ENCODE data around the gene FAM117A.
A peak's percentile ranks its signal among the peaks of the same experiment; 100 is the strongest.
"Not testable (repeated sequence)": the region's sequence is repeated elsewhere in the genome, so short reads cannot be mapped to it uniquely, and the experiment has no call there.

FAM117A gene

DNA sequence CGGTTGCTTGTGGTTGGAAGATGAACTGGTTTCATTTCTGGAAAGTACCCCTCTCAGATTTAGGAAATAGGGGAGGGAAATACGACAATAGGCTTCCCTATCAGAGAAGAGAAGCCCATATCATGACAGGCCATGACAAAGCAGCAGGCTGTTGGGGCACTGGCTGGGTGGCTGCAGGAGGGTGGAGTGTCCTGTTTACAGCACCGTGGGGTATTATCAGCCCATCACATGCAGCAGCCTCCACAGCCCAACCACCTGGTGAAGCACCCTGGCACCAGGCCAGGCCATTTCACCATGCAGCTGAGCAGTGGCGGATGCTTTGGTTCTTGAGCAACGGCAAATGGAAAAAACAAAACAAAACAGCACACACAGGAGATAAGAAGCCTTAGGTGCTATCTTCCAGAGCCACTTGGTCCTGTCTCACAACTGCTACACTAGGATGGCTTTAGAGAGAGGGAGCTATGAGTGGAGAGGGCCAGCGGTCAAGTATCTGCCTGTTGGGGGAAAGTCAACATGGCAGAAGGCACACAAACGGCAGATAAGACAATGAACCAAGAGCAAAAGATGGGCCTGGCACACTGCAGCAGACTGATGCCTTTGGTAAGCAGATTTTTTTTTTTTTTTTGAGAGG lies 24.2 kb downstream of the FAM117A start:
- DNase-seq (ENCODE audit: low read depth), result no peak

DNA sequence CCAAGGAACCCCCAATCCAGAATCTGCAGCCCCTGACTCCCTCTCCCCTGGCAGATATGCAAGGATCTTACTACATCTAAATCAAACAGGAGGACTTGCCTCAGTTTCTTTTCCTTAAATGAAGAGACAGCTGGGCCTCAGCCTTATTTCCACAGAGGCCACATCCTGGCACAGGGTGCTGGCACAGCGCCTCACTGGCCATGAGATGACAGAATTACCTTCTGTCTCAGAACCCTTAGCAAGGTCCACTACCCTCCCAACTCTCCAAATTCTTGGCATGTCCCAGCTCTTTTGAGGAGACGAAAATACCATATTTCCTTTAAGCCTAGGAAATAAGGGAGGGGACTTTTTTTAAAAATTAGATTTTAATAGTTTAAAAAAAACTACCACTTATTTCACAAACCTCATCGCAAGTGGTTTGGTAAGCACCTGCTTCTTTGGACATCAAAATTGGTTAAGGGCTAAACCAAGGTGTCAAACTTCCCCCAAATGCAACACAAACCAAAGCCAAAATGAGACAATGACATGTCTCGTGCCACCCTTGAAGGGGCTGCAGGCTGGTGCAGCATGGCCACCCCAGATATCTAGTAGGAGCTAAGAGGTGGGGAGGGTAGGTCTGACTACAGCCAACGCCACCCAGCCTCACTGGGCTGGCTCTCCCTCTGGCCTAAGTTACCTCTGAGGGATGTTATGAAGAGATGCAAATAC lies 25.3 kb downstream of the FAM117A start:
- DNase-seq (ENCODE audit: low read depth), result no peak

DNA sequence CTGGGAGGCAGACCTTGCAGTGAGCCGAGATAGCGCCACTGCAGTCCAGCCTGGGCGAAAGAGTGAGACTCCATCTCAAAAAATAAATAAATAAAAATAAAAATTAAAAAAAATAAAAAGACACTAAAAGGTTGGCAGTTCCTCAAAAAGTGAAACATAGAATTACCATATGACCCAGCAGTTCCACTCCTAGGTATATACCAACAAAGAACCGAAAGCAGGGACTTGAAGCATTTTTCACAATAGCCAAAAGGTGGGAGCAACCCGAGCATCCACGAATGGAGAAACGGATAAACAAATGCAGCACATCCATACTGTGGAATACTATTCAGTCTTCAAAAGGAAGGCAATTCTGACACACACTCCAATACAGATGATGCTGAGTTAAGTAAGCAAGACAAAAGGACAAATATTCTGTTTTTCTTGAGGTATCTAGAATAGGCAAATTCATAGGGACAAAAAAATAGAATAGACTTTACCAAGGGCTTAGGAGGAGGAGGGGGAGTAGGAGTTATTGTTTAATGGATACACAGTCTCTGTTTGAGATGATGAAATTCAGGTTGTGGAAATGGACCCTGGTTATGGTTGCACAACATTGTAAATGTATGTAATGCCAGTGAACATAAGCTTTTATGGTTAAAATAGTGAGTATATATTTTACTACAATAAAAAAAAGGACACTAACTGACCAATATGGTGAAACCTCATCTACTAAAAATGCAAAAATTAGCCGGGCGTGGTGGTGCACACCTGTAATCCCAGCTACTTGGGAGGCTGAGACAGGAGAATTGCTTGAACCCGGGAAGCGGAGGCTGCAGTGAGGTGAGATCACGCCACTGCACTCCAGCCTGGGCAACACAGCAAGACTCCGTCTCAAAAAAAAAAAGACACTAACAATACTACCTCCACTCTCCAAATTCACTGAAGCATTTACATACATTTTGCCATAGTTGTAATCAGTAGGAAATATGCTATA lies 29.1 kb downstream of the FAM117A start:
- no peak for DNase-seq (ENCODE audit: low read depth)

DNA sequence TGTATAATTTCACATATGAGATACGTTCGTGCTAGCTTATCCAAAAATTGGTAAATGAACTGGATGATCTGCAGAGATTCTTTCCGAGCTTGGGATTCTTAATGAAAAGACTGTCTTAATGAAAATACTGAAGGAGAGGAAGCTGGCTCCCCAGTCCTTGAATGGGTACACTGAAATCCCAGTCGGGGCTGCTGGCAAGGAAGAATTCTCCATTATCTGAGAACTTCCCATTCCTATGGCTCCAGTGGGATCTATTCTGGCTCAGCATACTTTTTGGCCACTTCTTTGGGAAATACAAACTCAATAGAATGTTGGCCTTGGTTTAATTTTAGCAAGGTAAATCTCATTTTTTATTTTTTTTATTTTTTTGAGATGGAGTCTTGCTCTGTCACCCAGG lies 32.5 kb downstream of the FAM117A start:
- DNase-seq (ENCODE audit: low read depth), result no peak

DNA sequence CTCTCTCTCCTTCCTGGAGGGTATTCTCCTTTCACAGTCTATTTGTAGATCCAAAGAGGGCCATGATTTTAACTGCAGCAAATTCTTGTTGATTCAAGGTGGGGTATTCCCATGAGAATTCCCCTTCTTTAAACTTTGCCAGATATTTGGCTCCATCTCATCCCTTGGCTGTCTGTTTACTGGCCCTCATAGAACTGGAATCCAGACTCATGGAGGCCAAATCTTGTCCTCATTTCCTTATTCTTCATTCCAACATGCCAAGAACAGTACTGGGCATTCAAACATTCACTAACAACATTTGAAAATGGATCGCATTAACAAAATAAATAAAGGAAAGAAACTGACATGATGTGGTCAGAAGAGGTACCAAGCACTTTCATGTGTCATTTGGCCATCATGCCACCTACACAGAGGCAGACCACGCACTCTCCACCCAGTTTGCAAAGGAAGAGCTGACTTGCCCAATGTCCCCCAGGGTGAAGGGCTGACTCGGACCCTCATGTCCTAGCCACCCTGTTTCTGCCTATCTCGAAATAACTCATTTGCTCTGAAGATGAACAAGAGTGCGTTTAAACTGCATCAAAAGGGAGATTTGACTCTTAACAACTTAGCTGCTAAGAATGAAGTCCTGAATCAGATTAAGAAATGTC lies 33.0 kb downstream of the FAM117A start:
- no peak for DNase-seq (ENCODE audit: low read depth)

DNA sequence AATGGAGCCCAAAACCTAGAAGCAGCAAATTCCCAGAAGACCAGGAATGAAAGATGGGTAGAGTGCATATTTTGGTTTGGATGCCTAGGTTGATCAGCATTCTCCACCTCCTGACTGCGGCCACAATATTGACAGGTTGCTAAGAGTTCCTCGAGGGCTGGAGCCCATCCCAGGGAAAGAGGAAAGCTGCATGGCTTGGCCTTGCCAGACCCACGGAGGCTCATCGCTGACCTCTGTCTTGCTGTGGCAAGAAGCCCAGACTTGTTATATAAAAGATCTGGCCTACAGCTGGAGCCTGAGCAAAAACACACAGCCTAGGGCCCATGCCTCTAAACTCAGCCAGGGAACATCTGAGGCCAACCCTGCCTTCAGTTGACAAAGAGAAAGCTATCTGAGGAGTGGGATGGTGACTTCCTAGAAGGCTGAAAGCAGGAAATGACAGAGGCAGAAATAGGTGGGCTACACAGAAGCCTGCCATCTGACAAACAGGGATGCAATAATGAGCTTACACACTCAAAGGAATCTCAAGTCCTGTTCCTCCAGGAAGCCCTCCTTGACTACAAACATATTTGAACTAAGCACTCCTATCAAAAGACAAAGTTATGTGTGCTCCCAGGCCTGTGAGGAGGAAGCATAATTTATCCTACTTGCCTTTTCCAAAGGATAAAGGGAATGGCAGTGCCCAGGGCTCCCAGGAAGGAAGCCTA lies 33.7 kb downstream of the FAM117A start:
- DNase-seq (ENCODE audit: low read depth), result peak; percentile 94

DNA sequence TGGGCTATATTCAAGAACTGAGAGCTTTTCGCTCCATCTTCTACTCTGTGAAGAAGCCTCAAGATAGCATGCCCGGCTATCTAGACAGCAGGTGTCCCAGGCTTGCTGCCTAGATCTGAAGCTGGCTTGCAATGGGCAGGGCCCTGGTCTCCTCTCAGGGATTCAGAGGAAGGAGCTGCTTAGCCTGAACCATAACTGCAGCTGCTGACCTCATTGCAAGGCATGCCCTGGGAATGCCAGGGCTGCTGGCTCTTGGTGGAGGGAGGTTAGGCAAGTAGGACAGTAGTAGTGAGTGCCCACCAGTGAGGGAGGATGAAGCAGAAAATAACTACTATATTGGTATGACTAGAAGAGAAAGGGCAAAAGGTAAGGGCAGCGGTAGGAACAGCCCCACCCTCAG lies 34.9 kb downstream of the FAM117A start:
- no peak for DNase-seq (ENCODE audit: low read depth)

DNA sequence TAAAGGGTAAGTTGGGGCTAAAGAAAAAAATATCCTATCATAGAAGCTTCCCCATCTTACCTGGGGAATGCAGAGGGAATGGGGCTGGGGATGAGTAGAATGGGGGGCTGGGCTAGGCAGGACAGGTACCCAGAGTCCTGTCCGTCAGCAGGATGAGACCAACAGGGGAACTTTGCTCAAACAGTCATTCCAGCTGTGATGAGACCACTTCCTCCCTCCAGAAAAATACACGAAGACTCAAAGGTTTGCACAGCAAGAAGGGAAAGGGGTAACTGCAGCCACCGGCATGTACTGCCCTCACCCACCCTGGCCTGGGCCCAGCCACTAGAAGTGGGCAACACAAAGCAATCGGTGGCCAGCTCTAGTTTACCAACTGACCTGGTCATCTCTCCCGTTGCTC lies 35.5 kb downstream of the FAM117A start:
- no peak for DNase-seq (ENCODE audit: low read depth)

DNA sequence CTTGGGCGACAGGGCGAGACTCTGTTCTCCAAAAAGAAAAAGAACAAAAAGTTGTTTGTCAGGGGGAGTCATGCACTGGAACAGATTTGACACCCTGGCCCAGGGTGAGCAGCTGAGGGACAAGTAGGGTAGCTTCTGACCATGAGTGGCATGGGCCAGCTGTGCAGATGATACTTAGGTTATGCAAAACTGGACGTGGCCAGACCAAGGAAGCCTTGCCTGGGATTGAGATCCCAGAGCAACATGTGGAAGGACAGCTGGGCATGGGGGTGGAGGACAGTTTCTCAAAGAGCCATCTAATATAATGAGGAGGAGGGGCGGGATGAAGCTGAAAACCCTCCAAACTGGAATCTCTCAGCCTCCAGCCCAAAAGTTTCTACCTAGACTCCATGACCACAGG lies 36.6 kb downstream of the FAM117A start:
- DNase-seq (ENCODE audit: low read depth), result no peak

DNA sequence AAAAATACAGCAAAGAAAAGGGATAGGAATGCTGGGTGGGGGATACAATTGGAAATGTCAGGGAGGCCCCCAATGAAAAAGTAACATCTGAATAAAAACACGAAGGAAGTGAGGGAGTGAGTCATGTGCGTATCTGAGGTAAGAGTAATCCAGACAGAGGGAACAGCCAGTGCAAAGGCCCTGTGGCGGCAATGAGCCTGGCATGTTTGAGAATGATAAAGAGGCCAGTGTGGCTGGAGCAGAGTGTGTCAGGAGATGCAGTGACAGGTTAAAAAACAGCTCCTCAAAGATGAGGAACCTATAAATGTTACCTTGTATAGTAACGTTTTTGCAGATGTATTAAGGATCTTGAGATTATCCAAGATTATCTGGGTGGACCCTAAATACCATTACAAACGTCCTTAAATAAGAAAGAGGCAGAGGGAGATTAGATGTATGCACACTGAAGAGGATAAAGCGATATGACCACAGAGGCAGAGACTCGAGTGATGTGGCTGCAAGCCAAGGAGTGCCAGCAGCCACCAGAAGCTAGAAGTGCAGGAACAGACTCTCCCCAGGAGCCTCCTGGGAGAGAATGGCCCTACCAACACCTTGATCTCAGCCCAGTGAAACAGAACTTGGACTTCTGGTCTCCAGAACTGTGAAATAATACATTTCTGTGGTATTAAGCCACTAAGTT lies 38.3 kb downstream of the FAM117A start:
- DNase-seq (ENCODE audit: low read depth), result no peak

DNA sequence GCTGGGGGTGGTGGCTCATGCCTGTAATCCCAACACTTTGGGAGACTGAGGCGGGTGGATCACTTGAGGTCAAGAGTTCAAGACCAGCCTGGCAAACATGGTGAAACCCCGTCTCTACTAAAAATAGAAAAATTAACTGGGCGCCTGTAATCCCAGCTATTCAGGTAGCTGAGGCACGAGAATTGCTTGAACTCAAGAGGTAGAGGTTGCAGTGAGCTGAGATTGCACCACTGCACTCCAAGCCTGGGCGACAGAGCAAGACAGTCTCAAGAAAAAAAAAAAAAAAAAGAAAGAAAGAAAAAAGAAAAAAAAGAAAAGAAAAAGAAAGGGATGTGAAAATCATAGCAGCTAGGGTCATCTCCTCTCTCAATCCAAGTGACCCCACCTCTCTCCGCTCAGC lies 39.4 kb downstream of the FAM117A start:
- DNase-seq (ENCODE audit: low read depth), result not testable (repeated sequence)

DNA sequence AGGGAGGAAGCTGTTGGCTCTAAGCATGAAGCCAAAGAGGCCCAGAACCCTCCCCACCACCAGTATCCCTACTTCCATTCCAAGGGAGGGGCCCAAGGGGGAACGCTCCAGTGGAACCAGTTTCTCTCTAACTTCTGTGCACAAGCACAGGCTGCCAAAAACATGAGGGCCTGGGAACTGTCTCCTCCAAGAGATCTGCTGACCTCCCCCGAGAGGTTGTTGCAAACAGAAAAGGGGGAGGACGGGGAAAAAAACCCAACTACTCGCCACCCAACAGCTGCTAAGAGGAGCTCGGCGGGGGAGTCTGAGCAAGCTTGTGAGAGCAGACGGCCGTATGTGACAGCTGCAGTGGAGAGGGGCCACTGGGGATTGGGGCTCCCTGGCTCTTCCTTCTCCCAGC lies 40.5 kb downstream of the FAM117A start:
- DNase-seq (ENCODE audit: low read depth), result no peak

DNA sequence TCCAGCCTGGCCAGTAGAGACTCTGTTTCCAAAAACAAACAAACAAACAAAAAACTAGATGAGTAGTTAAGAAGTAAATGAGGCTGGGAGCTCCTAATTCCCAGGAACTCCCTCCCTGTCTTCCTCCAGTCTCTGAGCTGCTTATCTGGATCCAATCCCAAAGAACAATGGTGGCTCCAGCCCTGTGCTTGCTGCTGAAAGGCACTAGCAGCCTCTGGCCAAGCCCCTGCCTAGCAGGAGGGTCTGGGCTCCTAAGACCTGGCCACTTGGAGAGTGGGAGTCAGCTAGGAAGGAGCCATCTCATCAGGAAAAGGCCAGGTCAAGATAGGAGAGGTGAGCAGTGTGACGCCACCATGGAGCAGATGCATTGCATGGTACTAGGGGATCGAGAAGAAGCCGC lies 41.9 kb downstream of the FAM117A start:
- DNase-seq (ENCODE audit: low read depth), result no peak

DNA sequence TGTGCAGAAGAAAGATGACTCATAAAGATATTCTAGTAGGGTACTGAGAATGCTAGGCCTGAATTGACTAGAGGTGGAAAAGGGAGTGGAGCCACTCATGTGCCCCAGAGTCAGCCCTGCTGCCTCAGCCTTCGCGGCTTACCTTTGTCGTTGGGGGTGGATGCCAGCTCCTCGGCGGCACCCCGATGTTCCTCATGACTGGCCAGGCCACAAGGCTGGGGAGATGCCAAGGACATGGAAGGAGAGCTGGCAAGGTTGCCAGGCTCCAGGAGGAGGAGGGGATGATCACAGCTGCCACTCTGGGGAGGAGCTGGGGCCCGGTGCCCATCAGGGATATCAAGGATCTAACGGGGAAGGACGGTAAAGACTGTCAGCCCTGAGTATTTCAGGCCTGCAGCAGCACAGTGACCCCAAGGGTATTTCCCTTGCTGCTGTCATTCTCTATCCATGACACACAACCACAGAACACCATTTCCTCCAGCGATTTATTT lies 46.5 kb downstream of the FAM117A start:
- DNase-seq (ENCODE audit: low read depth), result no peak

DNA sequence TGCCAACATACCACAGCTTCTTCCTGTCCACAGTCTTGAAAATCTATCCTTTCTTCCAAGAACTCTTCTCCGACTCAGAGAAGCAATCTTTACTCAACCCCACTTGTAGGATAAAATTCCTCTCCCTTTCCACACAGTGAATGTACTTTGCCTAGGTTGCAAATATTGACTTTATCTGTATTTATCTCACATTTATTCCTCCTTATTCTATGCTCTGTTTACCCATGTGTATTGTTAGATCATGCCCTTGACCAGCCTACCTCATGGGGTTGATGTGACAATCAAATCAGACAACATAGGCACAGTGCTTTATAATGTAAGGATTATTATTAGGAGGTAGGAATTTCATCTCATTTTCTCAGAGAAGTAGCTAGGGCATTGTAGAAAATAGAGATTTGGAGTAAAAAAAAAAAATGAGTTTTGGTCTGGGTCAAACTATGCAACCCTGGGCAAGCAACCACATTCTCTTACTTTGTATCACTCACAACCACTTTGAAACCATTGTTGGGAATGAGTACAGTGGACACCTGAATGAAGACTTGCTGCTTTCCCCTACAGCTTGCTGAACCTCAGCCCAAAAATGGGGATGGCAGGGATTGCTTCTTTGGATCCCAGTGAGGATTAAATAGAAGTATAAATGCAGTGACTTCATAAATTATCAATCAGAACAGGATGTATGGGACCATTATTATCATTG lies 47.1 kb downstream of the FAM117A start:
- DNase-seq (ENCODE audit: low read depth), result no peak

DNA sequence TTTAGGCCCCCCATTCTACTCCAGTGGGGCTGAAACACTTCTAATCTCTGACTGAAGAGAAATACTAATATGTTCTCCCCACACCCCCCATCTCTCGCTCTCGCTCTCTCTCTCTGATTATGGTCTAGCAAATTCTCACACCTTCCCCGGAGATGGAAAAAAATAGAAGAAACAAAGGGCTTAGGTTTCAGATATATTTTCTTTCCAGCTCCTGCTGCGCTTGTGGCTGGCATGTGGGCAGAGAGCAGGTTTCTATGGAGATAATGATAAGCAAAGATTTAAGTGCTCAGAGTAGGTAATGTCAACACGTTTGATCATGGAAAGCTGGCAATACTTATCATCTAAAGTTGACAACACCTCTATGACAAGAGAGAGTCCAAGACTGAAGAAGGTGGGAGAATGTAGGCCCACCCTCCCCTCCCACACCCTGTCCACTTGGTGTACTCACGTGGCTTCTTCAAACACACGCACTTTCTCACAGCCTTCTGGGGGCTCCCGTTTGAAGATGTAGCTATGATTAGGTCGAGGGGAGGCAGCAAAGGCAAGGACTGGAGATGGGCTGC lies 48.1 kb downstream of the FAM117A start:
- DNase-seq (ENCODE audit: low read depth), result no peak

DNA sequence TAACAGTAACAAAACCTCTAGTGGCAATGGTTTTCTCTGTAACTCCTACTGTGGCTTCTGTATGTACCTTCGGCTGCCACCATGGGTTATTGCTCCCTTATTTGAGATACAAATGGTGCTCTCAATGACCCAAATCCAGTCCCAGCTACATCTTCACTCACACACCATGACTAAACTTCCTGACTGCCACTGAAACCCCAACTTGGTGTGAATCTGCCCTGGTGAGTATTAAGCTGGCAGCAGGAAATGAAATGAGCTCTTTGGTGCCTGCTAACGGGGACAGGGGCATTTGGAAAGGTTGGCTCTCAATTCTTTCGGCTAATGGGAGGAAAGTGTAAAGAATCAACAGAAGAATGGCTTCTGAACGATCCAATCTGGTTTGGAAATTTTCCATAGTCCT lies 48.7 kb downstream of the FAM117A start:
- no peak for DNase-seq (ENCODE audit: low read depth)

DNA sequence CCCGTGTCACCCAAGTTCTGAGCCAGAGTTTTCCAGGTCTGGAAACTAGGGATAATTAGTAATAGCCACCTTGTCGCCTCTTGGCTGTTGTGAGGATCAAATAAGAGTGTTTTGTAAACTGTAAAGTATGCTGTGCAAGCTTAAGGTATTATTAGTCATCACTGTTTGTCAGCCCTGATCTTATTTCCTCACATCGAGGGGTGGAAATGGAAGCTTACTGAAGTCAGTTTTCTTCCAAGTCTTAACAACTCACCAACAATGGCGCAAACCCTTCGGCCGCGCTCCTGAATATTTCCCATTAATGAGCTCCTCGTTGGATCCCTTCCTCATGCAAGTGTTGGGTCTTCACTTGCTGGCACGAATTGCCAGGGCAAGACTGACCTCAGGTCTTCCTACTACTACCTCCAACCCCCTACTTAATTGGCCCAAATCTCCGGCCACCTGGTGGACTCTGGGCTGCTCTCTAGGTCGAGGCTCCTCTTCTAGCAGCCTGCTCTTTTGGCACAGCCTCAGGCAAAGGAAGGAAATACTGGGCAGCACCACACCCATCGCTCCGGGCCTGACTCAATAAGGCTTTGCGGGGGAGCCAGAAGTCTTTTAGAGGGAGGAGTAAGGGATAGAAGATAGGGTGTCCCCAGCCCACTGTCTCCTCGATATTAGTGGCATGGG lies 55.3 kb downstream of the FAM117A start:
- DNase-seq (ENCODE audit: low read depth), result no peak
